Body of pancreas (tissue), 4 donors: Measurements from ENCODE around the gene NPC2. TPM values are rescaled to one million over a fixed set of nuclear protein-coding genes. Genes with fewer than 3 reads are reported as not detected.
"Not testable (repeated sequence)": the region's sequence is repeated elsewhere in the genome, so short reads cannot be mapped to it uniquely, and the experiment has no call there.

Source experiments
- ATAC-seq: fragments of 150-250 bp; one replicate; pipeline ENCODE4 v1.9.1; 2016
- DNase-seq, 4 donors: peaks; one replicate each; pipeline ENCODE4 v3.0.0-alpha.2; 2019
- H3K27ac ChIP-seq, 4 donors: fragments of 200-600 bp; sonication (generic); 1 replicate in 3 of 4; 2 replicates in 1 of 4; pipeline versions ENCODE4 v1.5.1 to v1.6.1; 2016 to 2019; ENCODE audit warnings: mild to moderate bottlenecking in 1 of 4, mixed read lengths in 1 of 4, moderate library complexity in 1 of 4
- H3K27me3 ChIP-seq, 2 donors: fragments of 200-600 bp; sonication (generic); one replicate each; pipeline ENCODE4 v1.6.0; 2016; ENCODE audit warnings: mild to moderate bottlenecking in 1 of 2
- H3K36me3 ChIP-seq, 2 donors: fragments of 200-600 bp; sonication (generic); replicated peaks in 1 of 2; 2 replicates each; pipeline ENCODE4 v1.5.1; 2016; ENCODE audit warnings: low read depth in 2 of 2; ENCODE audit not compliant: insufficient read depth in 1 of 2
- H3K4me1 ChIP-seq: fragments of 200-600 bp; sonication (generic); one replicate; pipeline ENCODE4 v1.6.0; 2016
- H3K4me3 ChIP-seq, 2 donors: fragments of 200-600 bp; sonication (generic); 1 replicate in 1 of 2; 2 replicates in 1 of 2; pipeline ENCODE4 v1.5.1; 2016 to 2019
- H3K9me3 ChIP-seq, 3 donors: fragments of 200-600 bp; sonication (generic); 1 replicate in 2 of 3; 2 replicates in 1 of 3; pipeline ENCODE4 v1.5.1; 2016
- POLR2A ChIP-seq, 3 donors: fragments of 450-650 bp; IDR thresholded peaks; one replicate each; pipeline ENCODE4 v1.6.1; 2016; ENCODE audit warnings: antibody characterized with exemption in 3 of 3, mild to moderate bottlenecking in 2 of 3
- whole genome bisulfite sequencing, 2 donors: methylation state at CpG; one replicate each; pipeline ENCODE4 v1.1.5; 2017; 5-methylcytosine and 5-hydroxymethylcytosine counted together
- intact Hi-C: fragments of 100-400 bp; cut with DNase I; formaldehyde crosslinking; loops from one replicate; pipeline ENCODE4 v1.15.1; 2023
- total RNA-seq, 2 donors: library from RNA; depleted of rRNA; stranded (reverse); fragments of >200 nt; gene quantifications; one replicate each; pipeline ENCODE4 v1.1.0, GENCODE V29; 2016
- TF ChIP-seq, protein P1 (sequence below), 7 experiments: fragments of 450-650 bp in 4 of 7; fragments of 200-600 bp in 3 of 7; sonication (generic) in 3 of 7; IDR thresholded peaks; one replicate each; pipeline ENCODE4 v1.5.1; 2016 to 2019; ENCODE audit warnings: antibody characterized with exemption in 7 of 7

Gene NPC2
- total RNA-seq, 2 donors from 2014 or later: 97.5 to 130 TPM

DNA sequence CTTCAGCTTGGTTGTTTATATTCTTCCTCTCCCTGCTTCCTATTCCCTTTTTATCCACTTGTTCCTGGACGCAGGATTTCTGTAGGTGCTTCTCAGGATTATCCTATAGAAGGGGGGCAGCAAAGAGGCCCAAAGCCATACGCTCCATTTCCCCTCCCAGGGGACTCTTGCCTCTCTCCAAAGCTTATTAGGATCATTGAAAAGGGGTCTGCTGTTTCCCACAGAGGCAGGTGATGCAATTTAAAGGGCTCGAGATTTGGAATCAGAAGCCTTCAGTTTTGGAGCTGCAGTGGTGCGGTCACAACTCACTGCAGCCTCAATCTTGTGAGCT is 35.6 kb downstream of the NPC2 start:
- no peaks in the 10 kb centered on the region for H3K4me1 ChIP-seq
- WGBS, 2 donors: 67 to 83% methylated on average over 4 of the region's 4 CpGs
- H3K9me3 ChIP-seq: peaks cover 0 to 5% (median 0%) of the 10 kb centered on the region in 3 donors
- intact Hi-C loops: no loop called here
- TF ChIP-seq, protein P1, sequence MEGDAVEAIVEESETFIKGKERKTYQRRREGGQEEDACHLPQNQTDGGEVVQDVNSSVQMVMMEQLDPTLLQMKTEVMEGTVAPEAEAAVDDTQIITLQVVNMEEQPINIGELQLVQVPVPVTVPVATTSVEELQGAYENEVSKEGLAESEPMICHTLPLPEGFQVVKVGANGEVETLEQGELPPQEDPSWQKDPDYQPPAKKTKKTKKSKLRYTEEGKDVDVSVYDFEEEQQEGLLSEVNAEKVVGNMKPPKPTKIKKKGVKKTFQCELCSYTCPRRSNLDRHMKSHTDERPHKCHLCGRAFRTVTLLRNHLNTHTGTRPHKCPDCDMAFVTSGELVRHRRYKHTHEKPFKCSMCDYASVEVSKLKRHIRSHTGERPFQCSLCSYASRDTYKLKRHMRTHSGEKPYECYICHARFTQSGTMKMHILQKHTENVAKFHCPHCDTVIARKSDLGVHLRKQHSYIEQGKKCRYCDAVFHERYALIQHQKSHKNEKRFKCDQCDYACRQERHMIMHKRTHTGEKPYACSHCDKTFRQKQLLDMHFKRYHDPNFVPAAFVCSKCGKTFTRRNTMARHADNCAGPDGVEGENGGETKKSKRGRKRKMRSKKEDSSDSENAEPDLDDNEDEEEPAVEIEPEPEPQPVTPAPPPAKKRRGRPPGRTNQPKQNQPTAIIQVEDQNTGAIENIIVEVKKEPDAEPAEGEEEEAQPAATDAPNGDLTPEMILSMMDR (IDR thresholded peaks at IDR 0.05): no peak
- TF ChIP-seq POLR2A (IDR thresholded peaks at IDR 0.05): no peak
- H3K4me3 ChIP-seq: no peak overlapping the region
- no peak for DNase-seq
- no peak overlapping the region for H3K27ac ChIP-seq
- H3K27me3 ChIP-seq: no peaks in the 10 kb centered on the region
- H3K36me3 ChIP-seq: no peaks in the 10 kb centered on the region
- ATAC-seq: no peak

DNA sequence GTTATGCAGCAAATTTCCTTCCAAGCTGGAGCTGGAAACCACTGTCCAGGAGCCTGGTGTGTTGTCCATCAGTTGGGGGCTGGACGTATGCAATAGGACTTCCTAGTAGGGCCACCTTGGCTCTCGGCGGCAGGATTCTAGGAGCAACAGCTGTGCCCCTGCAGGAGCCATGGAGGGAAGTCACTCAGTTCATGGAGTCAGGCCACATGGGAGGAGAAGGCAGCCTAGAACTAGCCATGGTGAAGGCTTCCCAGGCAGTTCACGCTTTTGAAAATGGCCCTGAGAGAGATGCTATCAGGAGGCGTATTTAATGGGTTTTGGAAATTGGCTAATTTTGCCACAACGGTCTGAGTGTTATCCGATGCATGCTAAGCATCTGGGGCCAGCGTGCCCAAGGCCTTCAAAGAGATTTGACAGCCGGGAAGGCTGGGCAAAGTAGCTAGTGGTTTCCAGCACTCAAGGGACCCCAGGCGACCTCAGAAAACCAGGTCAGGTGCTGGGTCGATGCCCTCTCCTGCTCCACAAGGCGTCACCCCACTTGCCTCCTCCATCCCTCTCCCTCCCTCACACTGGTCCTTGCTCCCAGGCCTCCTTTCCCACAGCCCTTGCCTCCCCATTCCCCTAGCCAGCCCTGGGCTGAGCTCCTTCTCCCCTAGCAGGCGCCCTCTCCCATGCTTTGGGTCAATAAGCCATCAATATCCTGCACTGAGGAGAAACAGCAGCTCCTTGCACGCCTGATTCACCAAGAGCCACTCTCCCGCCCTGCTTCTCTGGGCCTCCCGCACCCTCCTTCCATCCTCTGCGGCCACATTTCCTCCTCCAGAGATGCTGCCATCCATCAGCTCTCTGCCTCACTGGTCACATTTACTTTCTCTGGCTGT is 36.2 kb downstream of the NPC2 start:
- Histone ChIP-seq H3K27ac (no peak overlapping the region), H3K4me1 (no peaks in the 10 kb centered on the region), H3K27me3 (no peaks in the 10 kb centered on the region), H3K36me3 (no peaks in the 10 kb centered on the region), H3K9me3 (peaks cover 0 to 5% (median 0%) of the 10 kb centered on the region in 3 donors), H3K4me3 (no peak overlapping the region)
- WGBS, 2 donors: 69 to 71% methylated on average over 16 to 17 of the region's 17 CpGs
- TF ChIP-seq, protein P1 (IDR thresholded peaks at IDR 0.05): no peak
- no peak for TF ChIP-seq POLR2A (IDR thresholded peaks at IDR 0.05)
- no peak for ATAC-seq
- intact Hi-C loops: no loop called here
- DNase-seq: no peak

DNA sequence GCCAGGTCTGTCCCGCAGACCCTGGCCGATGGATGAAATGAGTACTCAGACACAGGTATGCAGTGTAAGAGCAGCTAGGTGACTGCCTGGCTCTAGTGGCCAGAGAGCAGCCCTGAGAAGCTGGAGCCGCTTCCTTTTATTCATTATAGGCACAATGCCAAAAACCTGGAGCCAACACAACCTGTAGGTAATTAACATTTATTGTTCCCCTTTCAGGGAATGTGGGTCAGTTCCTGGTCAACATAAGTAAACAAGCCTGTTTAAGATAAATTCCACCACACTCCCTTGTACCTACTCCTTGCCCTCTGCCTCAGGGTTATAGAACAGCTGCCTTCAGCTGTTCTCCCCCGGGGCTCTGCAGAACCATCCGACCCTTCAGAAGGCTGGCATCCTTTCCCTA is 38.7 kb downstream of the NPC2 start:
- intact Hi-C loops, DNase-seq, ATAC-seq, H3K27ac ChIP-seq, H3K4me3 ChIP-seq, H3K36me3 ChIP-seq, H3K9me3 ChIP-seq, H3K27me3 ChIP-seq, H3K4me1 ChIP-seq: not testable (repeated sequence)
- WGBS, 2 donors: 73 to 81% methylated on average over 5 of the region's 5 CpGs

DNA sequence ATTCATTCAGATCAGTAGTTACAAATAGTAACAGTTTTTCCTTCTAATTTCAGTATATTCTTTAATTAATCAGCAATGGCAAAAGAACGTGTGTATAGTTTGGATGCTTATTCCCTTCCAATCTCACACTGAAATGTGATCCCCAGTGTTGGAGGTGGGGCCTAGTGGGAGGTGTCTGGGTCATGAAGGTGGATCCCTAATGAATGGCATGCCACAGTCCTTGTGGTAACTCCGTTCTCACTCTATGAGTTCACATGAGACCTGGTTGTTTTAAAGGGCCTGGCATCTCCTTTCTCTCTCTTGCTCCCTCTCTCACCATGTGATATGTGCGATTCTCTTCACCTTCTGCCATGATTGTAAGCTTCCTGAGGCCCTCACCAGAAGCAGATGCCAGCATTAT is 48.2 kb downstream of the NPC2 start:
- Histone ChIP-seq H3K36me3 (no peaks in the 10 kb centered on the region), H3K27me3 (no peaks in the 10 kb centered on the region), H3K9me3 (no peaks in the 10 kb centered on the region), H3K4me1 (no peaks in the 10 kb centered on the region), H3K27ac (no peak overlapping the region), H3K4me3 (no peak overlapping the region)
- WGBS, 2 donors: 23 to 34% methylated on average over 3 of the region's 3 CpGs
- TF ChIP-seq, protein P1 (IDR thresholded peaks at IDR 0.05): no peak
- TF ChIP-seq POLR2A (IDR thresholded peaks at IDR 0.05): no peak
- DNase-seq (no peak), ATAC-seq (no peak)
- intact Hi-C loops: no loop called here

DNA sequence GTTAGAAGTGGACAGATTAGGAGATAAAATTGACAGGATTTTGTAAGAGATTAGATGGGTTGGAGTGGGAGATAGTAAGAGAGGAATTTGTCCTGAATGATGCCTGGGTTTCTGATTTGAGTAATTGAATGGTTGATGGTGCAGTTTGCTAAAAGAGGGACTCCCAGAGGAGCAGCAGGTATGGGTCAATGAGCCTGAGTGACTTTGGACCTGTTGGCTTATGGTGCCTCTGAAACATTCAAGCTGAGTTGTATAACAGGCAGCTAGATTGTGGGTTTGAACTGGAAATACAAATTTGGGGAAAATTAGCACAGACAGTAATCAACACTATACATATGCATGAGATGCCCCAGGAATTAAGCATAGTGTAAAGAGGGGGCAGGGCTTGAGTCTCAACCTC is 50.3 kb downstream of the NPC2 start:
- H3K9me3 ChIP-seq: no peaks in the 10 kb centered on the region
- intact Hi-C loops: no loop called here
- no peak for ATAC-seq
- H3K27ac ChIP-seq: no peak overlapping the region
- H3K4me1 ChIP-seq: no peaks in the 10 kb centered on the region
- DNase-seq: no peak
- no peak overlapping the region for H3K4me3 ChIP-seq
- no peak for TF ChIP-seq POLR2A (IDR thresholded peaks at IDR 0.05)
- TF ChIP-seq, protein P1 (IDR thresholded peaks at IDR 0.05): no peak
- no peaks in the 10 kb centered on the region for H3K36me3 ChIP-seq
- H3K27me3 ChIP-seq: no peaks in the 10 kb centered on the region
